DOHH2 (cell line): Measurements from ENCODE around the gene LEFTY2.
"Not testable (repeated sequence)": the region's sequence is repeated elsewhere in the genome, so short reads cannot be mapped to it uniquely, and the experiment has no call there.

Source experiments
- H3F3A ChIP-seq: fragments of 200-600 bp; sonication (generic), shearing (Covaris generic); 2 replicates; pipeline ENCODE4 v1.6.0; 2016; ENCODE audit warnings: antibody characterized with exemption, mild to moderate bottlenecking; ENCODE audit not compliant: control insufficient read depth, insufficient read depth
- H3K27ac ChIP-seq: fragments of 200-600 bp; sonication (generic); 2 replicates; pipeline ENCODE4 v1.5.1; 2014; ENCODE audit warnings: low read depth, mild to moderate bottlenecking, low read length, moderate library complexity
- H3K27me3 ChIP-seq: fragments of 200-600 bp; sonication (generic); 2 replicates; pipeline ENCODE4 v1.6.1; 2014; ENCODE audit warnings: mild to moderate bottlenecking, low read length, mixed read lengths; ENCODE audit not compliant: control insufficient read depth
- H3K36me3 ChIP-seq: fragments of 200-600 bp; sonication (generic); 2 replicates; pipeline ENCODE4 v1.6.1; 2014; ENCODE audit warnings: mild to moderate bottlenecking, low read length, moderate library complexity, mixed read lengths; ENCODE audit not compliant: control insufficient read depth
- H3K4me1 ChIP-seq: fragments of 200-600 bp; sonication (generic); 2 replicates; pipeline ENCODE4 v1.6.1; 2014; ENCODE audit warnings: mild to moderate bottlenecking, low read length, mixed read lengths; ENCODE audit not compliant: control insufficient read depth
- H3K4me2 ChIP-seq: fragments of 200-600 bp; sonication (generic); 2 replicates; pipeline ENCODE4 v1.6.0; 2014; ENCODE audit warnings: mild to moderate bottlenecking, low read length, moderate library complexity
- H3K4me3 ChIP-seq: fragments of 200-600 bp; sonication (generic); 2 replicates; pipeline ENCODE4 v1.5.1; 2014; ENCODE audit warnings: mild to moderate bottlenecking, low read length, mixed read lengths
- H3K79me2 ChIP-seq: fragments of 200-600 bp; sonication (generic); 2 replicates; pipeline ENCODE4 v1.6.1; 2014; ENCODE audit warnings: mild to moderate bottlenecking, low read length, mixed read lengths; ENCODE audit not compliant: control insufficient read depth
- H3K9me2 ChIP-seq: fragments of 200-600 bp; sonication (generic); replicated peaks from 2 replicates; pipeline ENCODE4 v1.6.1; 2014; ENCODE audit warnings: mild to moderate bottlenecking, low read length, mixed read lengths; ENCODE audit not compliant: control insufficient read depth
- H3K9me3 ChIP-seq: fragments of 200-600 bp; sonication (generic); 2 replicates; pipeline ENCODE4 v1.6.1; 2014; ENCODE audit warnings: antibody characterized with exemption, low read length, mixed read lengths; ENCODE audit not compliant: control insufficient read depth, insufficient read depth
- H4K20me1 ChIP-seq: fragments of 200-600 bp; sonication (generic); 2 replicates; pipeline ENCODE4 v1.6.0; 2014; ENCODE audit warnings: low read depth, mild to moderate bottlenecking, antibody characterized with exemption, low read length, moderate library complexity; ENCODE audit not compliant: control insufficient read depth, insufficient read depth
- EZH2phosphoT487 ChIP-seq: fragments of 200-600 bp; sonication (generic); IDR thresholded peaks from 2 replicates; pipeline ENCODE4 v1.6.1; 2017; ENCODE audit warnings: borderline replicate concordance, mild to moderate bottlenecking, antibody characterized with exemption, low read length, moderate library complexity, mixed read lengths
- TF ChIP-seq, protein P1 (sequence below): fragments of 200-600 bp; sonication (generic); IDR thresholded peaks from one replicate; pipeline ENCODE4 v1.5.1; 2014; ENCODE audit warnings: antibody characterized with exemption, mild to moderate bottlenecking, low read depth, low read length; ENCODE audit not compliant: poor library complexity, severe bottlenecking

Gene LEFTY2

DNA sequence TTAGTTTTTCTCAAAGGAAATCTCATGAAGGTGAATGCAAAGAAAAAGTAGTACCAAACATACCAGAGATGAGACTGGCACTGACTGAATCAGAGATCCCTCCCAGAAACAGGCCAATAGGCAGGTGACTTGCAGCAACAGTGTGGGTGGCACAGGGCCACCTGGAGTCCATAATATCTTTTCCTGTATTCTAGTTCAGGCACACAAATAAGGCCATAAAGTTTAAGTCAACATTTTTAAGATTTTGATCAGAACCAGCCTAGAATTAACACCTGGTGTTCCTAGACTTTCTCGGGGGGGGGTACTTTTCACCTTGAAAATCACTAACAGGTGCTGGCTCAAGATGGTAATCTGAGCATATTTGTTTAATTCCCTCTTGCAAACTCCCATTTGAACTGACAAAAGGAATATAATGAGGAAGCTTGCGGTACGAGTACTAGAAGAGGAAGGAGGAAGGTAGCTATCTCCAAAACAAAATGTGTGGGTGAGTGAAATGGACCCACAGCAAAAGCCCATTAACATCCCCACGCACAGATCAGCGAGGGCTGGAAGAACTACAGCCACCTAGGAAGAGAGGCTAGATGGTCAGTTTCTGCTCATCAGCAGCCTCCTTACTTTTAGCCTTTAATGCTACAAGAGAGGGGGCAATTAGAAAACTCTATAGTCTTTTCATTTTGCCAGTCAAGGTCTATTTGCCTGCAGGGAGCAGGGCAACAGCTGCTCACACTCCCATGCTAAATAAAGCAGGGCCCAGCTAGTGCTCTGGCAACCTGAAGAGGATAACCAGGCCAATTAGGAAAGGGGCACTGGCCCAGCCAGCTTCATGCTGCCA lies 39.2 kb upstream of the LEFTY2 start:
- H3K79me2 ChIP-seq = no peaks in the 10 kb centered on the region
- no peak overlapping the region for H3K4me3 ChIP-seq
- no peak overlapping the region for H3K27ac ChIP-seq
- no peaks in the 10 kb centered on the region for H4K20me1 ChIP-seq
- no peaks in the 10 kb centered on the region for H3K9me3 ChIP-seq
- H3K4me2 ChIP-seq = no peak overlapping the region
- TF ChIP-seq EZH2phosphoT487 = no peak
- TF ChIP-seq, protein P1, sequence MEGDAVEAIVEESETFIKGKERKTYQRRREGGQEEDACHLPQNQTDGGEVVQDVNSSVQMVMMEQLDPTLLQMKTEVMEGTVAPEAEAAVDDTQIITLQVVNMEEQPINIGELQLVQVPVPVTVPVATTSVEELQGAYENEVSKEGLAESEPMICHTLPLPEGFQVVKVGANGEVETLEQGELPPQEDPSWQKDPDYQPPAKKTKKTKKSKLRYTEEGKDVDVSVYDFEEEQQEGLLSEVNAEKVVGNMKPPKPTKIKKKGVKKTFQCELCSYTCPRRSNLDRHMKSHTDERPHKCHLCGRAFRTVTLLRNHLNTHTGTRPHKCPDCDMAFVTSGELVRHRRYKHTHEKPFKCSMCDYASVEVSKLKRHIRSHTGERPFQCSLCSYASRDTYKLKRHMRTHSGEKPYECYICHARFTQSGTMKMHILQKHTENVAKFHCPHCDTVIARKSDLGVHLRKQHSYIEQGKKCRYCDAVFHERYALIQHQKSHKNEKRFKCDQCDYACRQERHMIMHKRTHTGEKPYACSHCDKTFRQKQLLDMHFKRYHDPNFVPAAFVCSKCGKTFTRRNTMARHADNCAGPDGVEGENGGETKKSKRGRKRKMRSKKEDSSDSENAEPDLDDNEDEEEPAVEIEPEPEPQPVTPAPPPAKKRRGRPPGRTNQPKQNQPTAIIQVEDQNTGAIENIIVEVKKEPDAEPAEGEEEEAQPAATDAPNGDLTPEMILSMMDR = no peak
- H3K4me1 ChIP-seq = peaks cover 17% of the 10 kb centered on the region
- H3K27me3 ChIP-seq = no peaks in the 10 kb centered on the region
- no peaks in the 10 kb centered on the region for H3K9me2 ChIP-seq
- peaks cover 10% of the 10 kb centered on the region for H3F3A ChIP-seq
- peaks cover 54% of the 10 kb centered on the region for H3K36me3 ChIP-seq

DNA sequence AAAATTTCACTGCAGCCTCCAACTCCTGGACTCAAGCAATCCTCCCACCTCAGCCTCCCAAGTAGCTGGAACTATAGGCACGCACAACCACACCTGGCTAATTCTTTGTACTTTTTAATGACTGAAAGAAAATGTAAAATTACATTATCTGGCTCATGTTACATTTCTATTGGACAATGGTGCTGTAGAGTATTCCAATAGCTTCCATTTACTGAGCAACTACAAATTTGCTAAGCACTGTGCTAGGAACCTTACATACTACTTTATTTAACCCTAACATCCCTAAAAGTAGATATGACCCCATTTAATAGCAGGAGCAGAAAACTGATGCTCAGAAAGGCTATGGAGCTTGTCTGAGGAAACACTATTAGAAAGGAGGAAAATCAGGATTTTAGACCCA lies 38.4 kb upstream of the LEFTY2 start:
- no peaks in the 10 kb centered on the region for H3K9me3 ChIP-seq
- no peaks in the 10 kb centered on the region for H3K79me2 ChIP-seq
- no peak overlapping the region for H3K27ac ChIP-seq
- H3K36me3 ChIP-seq = peaks cover 46% of the 10 kb centered on the region
- H3K27me3 ChIP-seq = no peaks in the 10 kb centered on the region
- peaks cover 17% of the 10 kb centered on the region for H3K4me1 ChIP-seq
- no peaks in the 10 kb centered on the region for H4K20me1 ChIP-seq
- no peaks in the 10 kb centered on the region for H3K9me2 ChIP-seq
- TF ChIP-seq, protein P1 = no peak
- TF ChIP-seq EZH2phosphoT487 = no peak
- H3K4me3 ChIP-seq = no peak overlapping the region
- H3F3A ChIP-seq = peaks cover 10% of the 10 kb centered on the region
- no peak overlapping the region for H3K4me2 ChIP-seq

DNA sequence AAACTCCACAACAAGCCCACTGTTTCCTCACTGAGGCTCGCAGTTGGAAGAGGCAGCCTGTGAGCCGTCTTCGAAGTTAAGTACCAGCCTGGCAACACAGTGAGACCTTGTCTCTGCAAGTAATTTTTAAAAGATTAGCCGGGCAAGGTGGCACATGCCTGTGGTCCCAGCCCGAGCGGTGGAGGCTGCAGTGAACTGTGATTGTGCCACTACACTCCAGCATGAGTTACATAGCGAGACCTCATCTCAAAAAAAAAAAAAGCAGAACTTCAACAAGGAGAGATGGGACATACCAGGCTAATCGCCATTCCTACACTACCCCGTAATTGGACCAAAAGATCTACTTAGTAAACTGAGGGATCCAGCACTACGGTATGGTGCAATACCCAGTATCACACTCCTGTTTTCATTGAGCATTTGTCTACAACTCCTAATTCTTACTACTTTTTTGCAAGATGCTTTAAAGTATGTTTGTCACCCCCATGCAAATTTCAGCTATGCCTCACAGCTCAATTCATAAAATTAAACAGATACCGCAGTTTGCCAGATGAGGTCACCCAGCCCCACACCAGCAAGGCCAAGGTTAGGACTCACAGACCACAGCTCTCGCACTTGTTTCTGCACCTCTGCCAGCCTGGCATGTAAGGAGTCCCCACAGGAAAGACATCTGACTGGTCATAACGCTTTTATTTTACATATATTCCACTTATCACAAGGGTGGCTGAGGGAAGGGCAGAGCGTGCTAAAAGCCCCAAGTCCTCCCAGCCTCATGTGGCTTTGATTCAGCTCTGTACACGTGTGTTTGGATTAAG lies 37.1 kb upstream of the LEFTY2 start:
- H4K20me1 ChIP-seq = no peaks in the 10 kb centered on the region
- H3K4me3 ChIP-seq = no peak overlapping the region
- H3K9me3 ChIP-seq = no peaks in the 10 kb centered on the region
- H3K4me1 ChIP-seq = peaks cover 17% of the 10 kb centered on the region
- TF ChIP-seq EZH2phosphoT487 = no peak
- TF ChIP-seq, protein P1 = peak; percentile 29
- peaks cover 34% of the 10 kb centered on the region for H3K36me3 ChIP-seq
- H3K27ac ChIP-seq = peak overlapping the region; percentile 26; the same call in 1 of the 2 replicates
- H3K4me2 ChIP-seq = peak overlapping the region; percentile 41
- peaks cover 10% of the 10 kb centered on the region for H3F3A ChIP-seq
- no peaks in the 10 kb centered on the region for H3K27me3 ChIP-seq
- H3K9me2 ChIP-seq = no peaks in the 10 kb centered on the region
- H3K79me2 ChIP-seq = no peaks in the 10 kb centered on the region

DNA sequence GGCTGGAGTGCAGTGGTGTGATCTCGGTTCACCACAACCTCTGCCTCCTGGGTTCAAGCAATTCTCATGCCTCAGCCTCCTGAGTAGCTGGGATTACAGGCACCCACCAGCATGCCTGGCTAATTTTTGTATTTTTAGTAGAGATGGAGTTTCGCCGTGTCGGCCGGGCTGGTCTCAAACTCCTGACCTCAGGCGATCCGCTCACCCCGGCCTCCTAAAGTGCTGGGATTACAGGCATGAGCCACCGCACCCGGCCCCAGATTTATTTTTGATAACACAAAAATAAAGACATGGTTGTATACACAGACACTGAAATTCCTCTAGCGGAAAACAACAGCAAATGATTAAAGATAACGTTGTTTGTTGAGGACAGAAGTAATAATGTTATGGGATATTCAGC lies 34.1 kb upstream of the LEFTY2 start:
- H3K4me2 ChIP-seq, H3K4me3 ChIP-seq: not testable (repeated sequence)

More for the DNA sequence above, 34.1 kb upstream of the LEFTY2 start:
- Histone ChIP-seq H3K36me3 (peaks cover 11% of the 10 kb centered on the region), H3K4me1 (peaks cover 17% of the 10 kb centered on the region)
- H3F3A ChIP-seq, H3K27me3 ChIP-seq, H3K9me2 ChIP-seq, H3K27ac ChIP-seq, H4K20me1 ChIP-seq, H3K9me3 ChIP-seq, H3K79me2 ChIP-seq: not testable (repeated sequence)
